Esophagus mucosa (tissue), 1 donor: ENCODE data around the gene ZNF609. TPM values are rescaled to one million over a fixed set of nuclear protein-coding genes. Genes with fewer than 3 reads are reported as not detected.
"Not testable (repeated sequence)": the region's sequence is repeated elsewhere in the genome, so short reads cannot be mapped to it uniquely, and the experiment has no call there.

Experiments used
- ATAC-seq: fragments of 200-7000 bp; cut with Tn5 transposase; one replicate; pipeline ENCODE4 v1.9.1; 2020
- total RNA-seq: library from RNA; stranded (reverse); gene quantifications from one replicate; pipeline ENCODE4 v1.2.4, GENCODE V29; 2023
- donor health status: DM: yes; HTN: yes; CAD: no.

The ZNF609 gene
- total RNA-seq, 1 donor from 2014 or later = 17.9 TPM

GRCh38 chr15:64623347-64623996, 163.1 kb downstream of the ZNF609 start:
- no peak for ATAC-seq

- ATAC-seq = no peak
Observed at GRCh38 chr15:64624242-64624641, 163.9 kb downstream of the ZNF609 start.

- no peak for ATAC-seq
Observed at GRCh38 chr15:64629063-64629462, 168.7 kb downstream of the ZNF609 start.

- ATAC-seq = no peak
Observed at GRCh38 chr15:64630396-64631107, 170.2 kb downstream of the ZNF609 start.

- ATAC-seq = not testable (repeated sequence)
Observed at GRCh38 chr15:64632639-64633038, 172.3 kb downstream of the ZNF609 start.

GRCh38 chr15:64633332-64633731, 173.0 kb downstream of the ZNF609 start:
- no peak for ATAC-seq

GRCh38 chr15:64634027-64634426, 173.6 kb downstream of the ZNF609 start:
- no peak for ATAC-seq

GRCh38 chr15:64634576-64635498, 174.5 kb downstream of the ZNF609 start:
- peak; percentile 53 for ATAC-seq

GRCh38 chr15:64635499-64636495, 175.4 kb downstream of the ZNF609 start:
- peak; percentile 94 for ATAC-seq

GRCh38 chr15:64636556-64636955, 176.2 kb downstream of the ZNF609 start:
- ATAC-seq = no peak

- no peak for ATAC-seq
Observed at GRCh38 chr15:64637412-64637811, 177.0 kb downstream of the ZNF609 start.

- ATAC-seq = not testable (repeated sequence)
Observed at GRCh38 chr15:64639744-64640143, 179.4 kb downstream of the ZNF609 start.

- peak; percentile 41 for ATAC-seq
Observed at GRCh38 chr15:64640146-64640871, 179.9 kb downstream of the ZNF609 start.

- ATAC-seq = no peak
Observed at GRCh38 chr15:64642875-64643274, 182.5 kb downstream of the ZNF609 start.

GRCh38 chr15:64643685-64644084, 183.3 kb downstream of the ZNF609 start:
- no peak for ATAC-seq

- ATAC-seq = not testable (repeated sequence)
Observed at GRCh38 chr15:64644811-64645210, 184.4 kb downstream of the ZNF609 start.

GRCh38 chr15:64645995-64646394, 185.6 kb downstream of the ZNF609 start:
- ATAC-seq = no peak

GRCh38 chr15:64647367-64647766, 187.0 kb downstream of the ZNF609 start:
- ATAC-seq = no peak

GRCh38 chr15:64650552-64650951, 190.2 kb downstream of the ZNF609 start:
- ATAC-seq = no peak

- peak; percentile 83 for ATAC-seq
Observed at GRCh38 chr15:64651601-64652191, 191.3 kb downstream of the ZNF609 start.

- ATAC-seq = no peak
Observed at GRCh38 chr15:64653757-64654156, 193.4 kb downstream of the ZNF609 start.
